Coronary artery (tissue), 2 donors: ENCODE results near the gene ITLN2.
"Not testable (repeated sequence)": the region's sequence is repeated elsewhere in the genome, so short reads cannot be mapped to it uniquely, and the experiment has no call there.

Source experiments
- DNase-seq: peaks from one replicate; pipeline ENCODE4 v3.0.0-alpha.2; 2017; ENCODE audit warnings: low spot score
- H3K27ac ChIP-seq, 2 donors: fragments of 200-600 bp; sonication (generic); one replicate each; pipeline ENCODE4 v1.5.1; 2016 to 2019
- H3K4me3 ChIP-seq: fragments of 200-600 bp; sonication (generic); 2 replicates; pipeline ENCODE4 v1.5.1; 2016; ENCODE audit warnings: mild to moderate bottlenecking, moderate library complexity
- CTCF ChIP-seq: fragments of 200-600 bp; sonication (generic); IDR thresholded peaks from one replicate; pipeline ENCODE4 v1.5.1; 2019; ENCODE audit warnings: antibody characterized with exemption

ITLN2 gene

GRCh38 chr1:160953030-160953429 is 1.6 kb downstream of the ITLN2 start:
- no peak for TF ChIP-seq CTCF
- no peak overlapping the region for H3K4me3 ChIP-seq
- DNase-seq, result no peak
- peak overlapping the region in 1 of 2 donors; percentile 11 for H3K27ac ChIP-seq

GRCh38 chr1:160952129-160952510 is 2.5 kb downstream of the ITLN2 start:
- Histone ChIP-seq H3K27ac (peak overlapping the region in 1 of 2 donors; percentile 67), H3K4me3 (no peak overlapping the region)
- no peak for DNase-seq
- TF ChIP-seq CTCF, result no peak

- no peak for DNase-seq
- TF ChIP-seq CTCF, result peak; percentile 32
- H3K27ac ChIP-seq, result peak overlapping the region in 1 of 2 donors; percentile 67
- no peak overlapping the region for H3K4me3 ChIP-seq
Measured at GRCh38 chr1:160951443-160952128, 3.0 kb downstream of the ITLN2 start.

DNA sequence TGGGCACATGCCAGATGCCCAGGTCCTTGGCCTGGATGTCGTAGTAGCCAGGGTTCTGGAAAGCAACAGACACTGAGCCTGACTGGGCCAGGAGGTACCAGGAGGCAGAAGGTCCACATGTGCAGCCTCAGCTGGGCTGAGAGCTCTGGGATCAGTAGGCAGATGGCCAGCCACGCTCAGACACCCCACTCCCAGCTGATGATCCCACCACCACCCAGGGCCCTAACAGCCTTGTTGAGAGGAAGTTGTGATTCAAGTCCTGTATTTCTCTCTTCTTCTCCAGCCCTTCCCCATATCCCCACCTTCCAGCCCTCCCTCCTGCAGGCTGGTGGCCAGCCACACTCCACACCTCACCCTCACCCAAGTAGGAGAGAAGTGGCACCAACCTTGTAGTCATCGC is 4.0 kb downstream of the ITLN2 start:
- Histone ChIP-seq H3K27ac (peak overlapping the region in 1 of 2 donors; percentile 67), H3K4me3 (peak overlapping the region; percentile 37)
- DNase-seq, result no peak
- no peak for TF ChIP-seq CTCF

GRCh38 chr1:160949881-160950280 is 4.7 kb downstream of the ITLN2 start:
- peak overlapping the region in 1 of 2 donors; percentile 67 for H3K27ac ChIP-seq
- no peak for TF ChIP-seq CTCF
- peak overlapping the region; percentile 37 for H3K4me3 ChIP-seq
- DNase-seq, result no peak

- H3K4me3 ChIP-seq, DNase-seq: not testable (repeated sequence)
- H3K27ac ChIP-seq, result peak overlapping the region in 1 of 2 donors; percentile 6
Measured at GRCh38 chr1:160949216-160949880, 5.3 kb downstream of the ITLN2 start.

- peak overlapping the region in 1 of 2 donors; percentile 46 for H3K27ac ChIP-seq
- not testable (repeated sequence) for DNase-seq, H3K4me3 ChIP-seq
Measured at GRCh38 chr1:160947174-160947759, 7.3 kb downstream of the ITLN2 start.

GRCh38 chr1:160945881-160946280 is 8.7 kb downstream of the ITLN2 start:
- DNase-seq, H3K4me3 ChIP-seq: not testable (repeated sequence)
- peak overlapping the region; percentile 19 to 40 for H3K27ac ChIP-seq
